IPS DF 6.9 (cell line): ENCODE data around the gene LIAS.
A peak's percentile ranks its signal among the peaks of the same experiment; 100 is the strongest.
"Not testable (repeated sequence)": the region's sequence is repeated elsewhere in the genome, so short reads cannot be mapped to it uniquely, and the experiment has no call there.

Experiments used
- DNase-seq: peaks from one replicate; pipeline ENCODE4 v3.0.0-alpha.2; 2013; ENCODE audit warnings: low read depth, low spot score
- H3K27ac ChIP-seq: one replicate; pipeline ENCODE4 v1.5.1; 2013; ENCODE audit warnings: low read length, control low read depth
- H3K27me3 ChIP-seq: 2 replicates; pipeline ENCODE4 v1.6.1; 2013; ENCODE audit warnings: mild to moderate bottlenecking, low read length; ENCODE audit not compliant: control insufficient read depth, insufficient read depth
- H3K36me3 ChIP-seq: 2 replicates; pipeline ENCODE4 v1.6.1; 2013; ENCODE audit warnings: low read length; ENCODE audit not compliant: control insufficient read depth, insufficient read depth
- H3K4me1 ChIP-seq: 2 replicates; pipeline ENCODE4 v1.6.1; 2013; ENCODE audit warnings: low read length; ENCODE audit not compliant: control insufficient read depth, insufficient read depth
- H3K4me3 ChIP-seq: 2 replicates; pipeline ENCODE4 v1.5.1; 2013; ENCODE audit warnings: mild to moderate bottlenecking, low read length
- H3K9me3 ChIP-seq: 2 replicates; pipeline ENCODE4 v1.6.1; 2013; ENCODE audit warnings: low read length, inconsistent platforms; ENCODE audit not compliant: control insufficient read depth, insufficient read depth
- WGBS: extraction: QIAGEN DNeasy Blood & Tissue Kit; methylation state at CpG from one replicate; pipeline ENCODE4 v1.1.7; 2013; ENCODE audit warnings: mixed read lengths, missing lambda C conversion rate; ENCODE audit not compliant: insufficient read length, insufficient coverage; 5-methylcytosine and 5-hydroxymethylcytosine counted together

The LIAS gene

GRCh38 chr4:39458505-39459300 is at the start of gene LIAS, which contains the start of gene RPL9:
Gene LIAS (plus strand): TSS chr4:39459056. CDS start chr4:39459118, 62 bp downstream.
Gene RPL9 (minus strand): TSS chr4:39458922. CDS start chr4:39458439, 483 bp downstream.
- Histone ChIP-seq H3K27me3 (no peaks in the 10 kb centered on the region), H3K9me3 (no peaks in the 10 kb centered on the region), H3K36me3 (peaks cover 24% of the 10 kb centered on the region; the same call in 1 of the 2 replicates), H3K4me1 (no peaks in the 10 kb centered on the region), H3K27ac (no peak within 1 kb of the TSS), H3K4me3 (peak within 1 kb of the TSS; percentile 81)
- WGBS = no CpG with 5 or more reads among the region's 55 CpGs
- peak; percentile 98 for DNase-seq

- H3K27ac ChIP-seq = no peak overlapping the region
- no peaks in the 10 kb centered on the region for H3K9me3 ChIP-seq
- no peak for DNase-seq
- no peak overlapping the region for H3K4me3 ChIP-seq
- no peaks in the 10 kb centered on the region for H3K27me3 ChIP-seq
- H3K4me1 ChIP-seq = no peaks in the 10 kb centered on the region
- no peaks in the 10 kb centered on the region for H3K36me3 ChIP-seq
- WGBS = no CpG with 5 or more reads among the region's 5 CpGs
Measured at GRCh38 chr4:39410415-39410814, 48.4 kb upstream of the LIAS start.

GRCh38 chr4:39411561-39411960 is 47.3 kb upstream of the LIAS start:
- H3K4me3 ChIP-seq, H3K27me3 ChIP-seq, H3K4me1 ChIP-seq, H3K27ac ChIP-seq, H3K36me3 ChIP-seq, DNase-seq, H3K9me3 ChIP-seq: not testable (repeated sequence)
- no CpG with 5 or more reads among the region's 8 CpGs for WGBS

GRCh38 chr4:39415678-39416283 is 43.1 kb upstream of the LIAS start:
- no CpG with 5 or more reads among the region's 2 CpGs for WGBS
- no peaks in the 10 kb centered on the region for H3K9me3 ChIP-seq

GRCh38 chr4:39422247-39422646 is 36.6 kb upstream of the LIAS start:
- H3K4me3 ChIP-seq = no peak overlapping the region
- no CpG with 5 or more reads among the region's 3 CpGs for WGBS

More at GRCh38 chr4:39415678-39416283, 43.1 kb upstream of the LIAS start:
- Histone ChIP-seq H3K27ac (no peak overlapping the region), H3K36me3 (no peaks in the 10 kb centered on the region), H3K4me3 (no peak overlapping the region), H3K27me3 (no peaks in the 10 kb centered on the region), H3K4me1 (no peaks in the 10 kb centered on the region)
- DNase-seq = no peak

GRCh38 chr4:39425297-39425696 is 33.6 kb upstream of the LIAS start:
- not testable (repeated sequence) for DNase-seq, H3K27me3 ChIP-seq, H3K36me3 ChIP-seq, H3K4me1 ChIP-seq, H3K4me3 ChIP-seq, H3K27ac ChIP-seq, H3K9me3 ChIP-seq
- no CpG with 5 or more reads among the region's 1 CpG for WGBS

More at GRCh38 chr4:39422247-39422646, 36.6 kb upstream of the LIAS start:
- Histone ChIP-seq H3K27me3 (no peaks in the 10 kb centered on the region), H3K9me3 (no peaks in the 10 kb centered on the region), H3K36me3 (no peaks in the 10 kb centered on the region), H3K27ac (no peak overlapping the region), H3K4me1 (no peaks in the 10 kb centered on the region)
- DNase-seq = no peak

- Histone ChIP-seq H3K4me1 (no peaks in the 10 kb centered on the region), H3K9me3 (no peaks in the 10 kb centered on the region), H3K27ac (no peak overlapping the region), H3K36me3 (no peaks in the 10 kb centered on the region), H3K27me3 (no peaks in the 10 kb centered on the region), H3K4me3 (no peak overlapping the region)
- no CpG with 5 or more reads among the region's 1 CpG for WGBS
- no peak for DNase-seq
Measured at GRCh38 chr4:39426728-39427127, 32.1 kb upstream of the LIAS start.

- Histone ChIP-seq H3K27me3 (no peaks in the 10 kb centered on the region), H3K4me3 (no peak overlapping the region), H3K9me3 (no peaks in the 10 kb centered on the region), H3K36me3 (no peaks in the 10 kb centered on the region), H3K4me1 (no peaks in the 10 kb centered on the region), H3K27ac (no peak overlapping the region)
- WGBS = no CpG with 5 or more reads among the region's 10 CpGs
- no peak for DNase-seq
Measured at GRCh38 chr4:39427520-39428114, 31.2 kb upstream of the LIAS start.

GRCh38 chr4:39429476-39430334 is 29.2 kb upstream of the LIAS start:
- no CpG with 5 or more reads among the region's 4 CpGs for WGBS
- H3K4me1 ChIP-seq = no peaks in the 10 kb centered on the region
- H3K27ac ChIP-seq = no peak overlapping the region
- no peaks in the 10 kb centered on the region for H3K9me3 ChIP-seq
- H3K27me3 ChIP-seq = no peaks in the 10 kb centered on the region
- DNase-seq = no peak
- no peaks in the 10 kb centered on the region for H3K36me3 ChIP-seq
- no peak overlapping the region for H3K4me3 ChIP-seq
